ENCODE results near the gene CCL26. TPM values are rescaled to one million over a fixed set of nuclear protein-coding genes. Genes with fewer than 3 reads are reported as not detected.
A peak's percentile ranks its signal among the peaks of the same experiment; 100 is the strongest.

Gene CCL26
- total and polyA plus RNA-seq, 2 experiments from 2014 or later, result 3.0 to 18.4 TPM

DNA sequence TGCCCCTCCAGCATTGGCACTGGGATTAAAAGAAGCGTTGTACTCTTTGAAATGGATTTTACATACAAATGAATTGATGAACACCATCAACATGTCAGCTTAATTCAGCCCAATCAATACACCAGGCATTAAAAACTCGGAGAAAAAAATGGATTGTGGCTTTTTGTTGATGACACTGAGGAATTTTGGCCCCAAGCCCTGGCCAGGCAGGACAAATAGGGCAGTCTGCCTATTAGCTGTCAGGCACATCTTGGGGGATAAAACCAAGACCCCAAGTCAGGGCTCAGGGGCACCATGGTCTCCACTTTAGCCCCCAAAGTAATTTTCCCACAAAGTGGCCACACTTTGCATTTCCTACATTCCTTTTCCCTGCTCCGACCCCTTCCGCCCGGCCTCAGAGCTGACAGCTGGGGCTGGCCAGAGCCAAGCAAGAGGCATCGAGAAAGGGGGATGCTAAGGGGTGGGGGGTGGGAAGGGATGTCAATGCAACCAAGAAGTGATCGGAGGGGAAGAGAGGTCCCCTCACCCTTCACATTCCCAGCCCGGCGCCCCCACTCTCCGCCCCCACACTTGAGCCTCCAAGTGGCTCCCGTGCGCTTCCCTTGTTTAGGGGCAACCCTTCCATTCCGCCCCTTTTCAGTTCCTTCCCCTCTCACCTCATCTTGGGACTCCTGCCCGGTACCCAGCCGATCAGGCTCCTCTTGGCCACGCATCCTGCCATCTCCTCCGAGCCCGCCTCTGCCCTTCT lies 34.0 kb downstream of the CCL26 start:
- Histone ChIP-seq H3K4me2 (peak overlapping the region; percentile 99), H3K79me2 (replicated peaks; ENCODE audit: insufficient read depth) (no peaks in the 10 kb centered on the region), H4K20me1 (replicated peaks; ENCODE audit: insufficient read depth) (no peaks in the 10 kb centered on the region), H3K36me3 (ENCODE audit: insufficient read depth) (no peaks in the 10 kb centered on the region), H2AFZ (peak overlapping the region; percentile 96), H3K4me1 (ENCODE audit: insufficient read depth) (peaks cover 23% of the 10 kb centered on the region), H3K9me2 (ENCODE audit: insufficient read depth) (no peaks in the 10 kb centered on the region), H3K27ac (ENCODE audit: low read depth) (no peak overlapping the region), H3K4me3 (peak overlapping the region; percentile 98), H3K27me3 (ENCODE audit: insufficient read depth) (0 out of 2 replicates have a peak, but pooled peaks cover 7% of the 10 kb centered on the region), H3F3A (replicated peaks; ENCODE audit: low read depth) (0 out of 2 replicates have a peak, but pooled peaks cover 5% of the 10 kb centered on the region)
- Mint-ChIP-seq H3K4me1 (peaks cover 20% of the 10 kb centered on the region), H3K27ac (no peak overlapping the region), H3K4me3 (peak overlapping the region; percentile 93), H3K36me3 (ENCODE audit: low read depth) (no peaks in the 10 kb centered on the region), H3K27me3 (ENCODE audit: insufficient read depth, low read depth, poor library complexity) (peaks cover 29% of the 10 kb centered on the region), H3K9me3 (no peaks in the 10 kb centered on the region; the same call in 2 of the 3 replicates)
- TF ChIP-seq EZH2 (IDR thresholded peaks at IDR 0.05; ENCODE audit: low read depth, unreplicated experiment), result no peak
- DNase-seq (ENCODE audit: low spot score) (peak; percentile 59), ATAC-seq (peak; percentile 12)

GRCh38 chr7:75735581-75736350 lies 36.2 kb downstream of the CCL26 start:
- H4K20me1 ChIP-seq (replicated peaks; ENCODE audit: insufficient read depth), result no peaks in the 10 kb centered on the region
- 0 out of 2 replicates have a peak, but pooled peaks cover 7% of the 10 kb centered on the region for H3K27me3 ChIP-seq (ENCODE audit: insufficient read depth)
- peaks cover 20% of the 10 kb centered on the region for H3K4me1 Mint-ChIP-seq
- TF ChIP-seq EZH2 (IDR thresholded peaks at IDR 0.05; ENCODE audit: low read depth, unreplicated experiment) (no peak), ZNF462 (CRISPR knock-in tag; IDR thresholded peaks at IDR 0.05) (no peak), POLR2AphosphoS5 (IDR thresholded peaks at IDR 0.05; ENCODE audit: low read depth) (no peak)
- TF ChIP-seq, protein P1, sequence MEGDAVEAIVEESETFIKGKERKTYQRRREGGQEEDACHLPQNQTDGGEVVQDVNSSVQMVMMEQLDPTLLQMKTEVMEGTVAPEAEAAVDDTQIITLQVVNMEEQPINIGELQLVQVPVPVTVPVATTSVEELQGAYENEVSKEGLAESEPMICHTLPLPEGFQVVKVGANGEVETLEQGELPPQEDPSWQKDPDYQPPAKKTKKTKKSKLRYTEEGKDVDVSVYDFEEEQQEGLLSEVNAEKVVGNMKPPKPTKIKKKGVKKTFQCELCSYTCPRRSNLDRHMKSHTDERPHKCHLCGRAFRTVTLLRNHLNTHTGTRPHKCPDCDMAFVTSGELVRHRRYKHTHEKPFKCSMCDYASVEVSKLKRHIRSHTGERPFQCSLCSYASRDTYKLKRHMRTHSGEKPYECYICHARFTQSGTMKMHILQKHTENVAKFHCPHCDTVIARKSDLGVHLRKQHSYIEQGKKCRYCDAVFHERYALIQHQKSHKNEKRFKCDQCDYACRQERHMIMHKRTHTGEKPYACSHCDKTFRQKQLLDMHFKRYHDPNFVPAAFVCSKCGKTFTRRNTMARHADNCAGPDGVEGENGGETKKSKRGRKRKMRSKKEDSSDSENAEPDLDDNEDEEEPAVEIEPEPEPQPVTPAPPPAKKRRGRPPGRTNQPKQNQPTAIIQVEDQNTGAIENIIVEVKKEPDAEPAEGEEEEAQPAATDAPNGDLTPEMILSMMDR (conservative IDR thresholded peaks at IDR 0.05; ENCODE audit: low read depth in 2 of 2), result no peak
- H3K4me1 ChIP-seq (ENCODE audit: insufficient read depth), result peaks cover 20% of the 10 kb centered on the region
- H3K4me3 ChIP-seq, result no peak overlapping the region
- no peak overlapping the region for H2AFZ ChIP-seq
- H3K9me3 Mint-ChIP-seq, result no peaks in the 10 kb centered on the region; the same call in 2 of the 3 replicates
- H3K4me3 Mint-ChIP-seq, result no peak overlapping the region
- H3F3A ChIP-seq (replicated peaks; ENCODE audit: low read depth), result 0 out of 2 replicates have a peak, but pooled peaks cover 5% of the 10 kb centered on the region
- no peaks in the 10 kb centered on the region for H3K9me2 ChIP-seq (ENCODE audit: insufficient read depth)
- no peak overlapping the region for H3K27ac ChIP-seq (ENCODE audit: low read depth)
- no peaks in the 10 kb centered on the region for H3K36me3 Mint-ChIP-seq (ENCODE audit: low read depth)
- H3K79me2 ChIP-seq (replicated peaks; ENCODE audit: insufficient read depth), result no peaks in the 10 kb centered on the region
- no peak overlapping the region for H3K4me2 ChIP-seq
- no peaks in the 10 kb centered on the region for H3K36me3 ChIP-seq (ENCODE audit: insufficient read depth)
- H3K27me3 Mint-ChIP-seq (ENCODE audit: insufficient read depth, low read depth, poor library complexity), result peaks cover 30% of the 10 kb centered on the region
- no peak overlapping the region for H3K27ac Mint-ChIP-seq
- ATAC-seq (no peak), DNase-seq (ENCODE audit: low spot score) (no peak)

Measured in GM23338 (cell line).